AG04450 (cell line): ENCODE data around the gene LCE1D. TPM values are rescaled to one million over a fixed set of nuclear protein-coding genes. Genes with fewer than 3 reads are reported as not detected.

Experiments used
- CTCF ChIA-PET: fragments of 300-600, 350-600 bp; formaldehyde crosslinking; extraction: SDS; loops from one replicate; lab custom pipeline; 2022; ENCODE audit warnings: antibody characterized with exemption, inconsistent platforms; lab: Charles Lee
- POLR2A ChIA-PET: fragments of 350-600 bp; formaldehyde crosslinking; extraction: SDS; loops from one replicate; lab custom pipeline; 2021; ENCODE audit warnings: antibody characterized with exemption, inconsistent platforms; lab: Yijun Ruan, JAX
- DNase-seq: peaks from one replicate; pipeline ENCODE4 v3.0.0-alpha.2; 2011; ENCODE audit warnings: low read depth, low spot score
- H3K27ac ChIP-seq: one replicate; pipeline ENCODE4 v1.5.1; 2012; ENCODE audit warnings: low read depth, low read length, control low read depth
- H3K27me3 ChIP-seq: one replicate; pipeline ENCODE4 v1.6.0; 2012; ENCODE audit warnings: low read length; ENCODE audit not compliant: control insufficient read depth, insufficient read depth
- H3K4me3 ChIP-seq: 2 replicates; pipeline ENCODE4 v1.5.1; 2011; ENCODE audit warnings: mild to moderate bottlenecking, low read depth, low read length, control low read depth
- H3K9me3 ChIP-seq: 2 replicates; pipeline ENCODE4 v1.5.1; 2012; ENCODE audit warnings: low read length; ENCODE audit not compliant: control insufficient read depth, insufficient read depth
- CTCF ChIP-seq: IDR thresholded peaks from 2 replicates; pipeline ENCODE4 v1.5.1; 2011; ENCODE audit warnings: low read depth, low read length, control low read depth, inconsistent platforms
- polyA plus RNA-seq: library from polyadenylated mRNA; depleted of rRNA; stranded (reverse); fragments of >200 nt; gene quantifications from 2 replicates; pipeline ENCODE4 v1.2.3, GENCODE V29; 2011

LCE1D gene
- polyA plus RNA-seq, 1 experiment, result not detected

GRCh38 chr1:152768847-152769533 lies 27.5 kb upstream of the LCE1D start:
- Histone ChIP-seq H3K4me3 (no peak overlapping the region), H3K9me3 (no peaks in the 10 kb centered on the region), H3K27ac (no peak overlapping the region), H3K27me3 (no peaks in the 10 kb centered on the region)
- TF ChIP-seq CTCF, result no peak
- ChIA-PET CTCF (interaction anchor here (0.6 kb wide), 1 partner anchor 678 kb away, joined by 7 read pairs; no protein-coding TSS in a partner anchor), POLR2A (no interaction called here)
- DNase-seq, result no peak

- ChIA-PET CTCF (no interaction called here), POLR2A (no interaction called here)
- H3K4me3 ChIP-seq, result no peak overlapping the region
- no peak for TF ChIP-seq CTCF
- peaks cover 5% of the 10 kb centered on the region for H3K9me3 ChIP-seq
- no peak for DNase-seq
- H3K27ac ChIP-seq, result no peak overlapping the region
- no peaks in the 10 kb centered on the region for H3K27me3 ChIP-seq
Measured at GRCh38 chr1:152770411-152770810, 26.1 kb upstream of the LCE1D start.

- no peak within 1 kb of the TSS for H3K4me3 ChIP-seq
- peaks cover 12% of the 10 kb centered on the region for H3K9me3 ChIP-seq
- no peaks in the 10 kb centered on the region for H3K27me3 ChIP-seq
- ChIA-PET POLR2A (no interaction called here), CTCF (no interaction called here)
- no peak for TF ChIP-seq CTCF
- H3K27ac ChIP-seq, result no peak within 1 kb of the TSS
- no peak for DNase-seq
Measured at GRCh38 chr1:152774875-152775274, 21.6 kb upstream of the LCE1D start, which contains the start of gene LCE1F. LCE1F (plus strand) TSS chr1:152775140; CDS start chr1:152776372, 1,232 bp downstream.

DNA sequence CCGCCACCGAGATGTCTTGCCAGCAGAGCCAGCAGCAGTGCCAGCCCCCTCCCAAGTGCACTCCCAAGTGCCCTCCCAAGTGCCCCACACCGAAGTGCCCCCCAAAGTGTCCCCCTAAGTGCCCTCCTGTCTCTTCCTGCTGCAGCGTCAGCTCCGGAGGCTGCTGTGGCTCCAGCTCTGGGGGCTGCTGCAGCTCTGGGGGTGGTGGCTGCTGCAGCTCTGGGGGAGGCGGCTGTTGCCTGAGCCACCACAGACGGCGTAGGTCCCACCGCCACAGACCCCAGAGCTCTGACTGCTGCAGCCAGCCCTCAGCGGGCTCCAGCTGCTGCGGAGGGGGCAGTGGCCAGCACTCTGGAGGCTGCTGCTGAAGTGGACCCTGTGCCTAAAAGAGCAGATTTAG lies 20.2 kb upstream of the LCE1D start:
- TF ChIP-seq CTCF, result no peak
- Histone ChIP-seq H3K9me3 (peaks cover 12% of the 10 kb centered on the region), H3K27me3 (no peaks in the 10 kb centered on the region), H3K27ac (no peak overlapping the region), H3K4me3 (no peak overlapping the region)
- DNase-seq, result no peak
- CTCF ChIA-PET, result no interaction called here
- POLR2A ChIA-PET, result no interaction called here

- peaks cover 12% of the 10 kb centered on the region for H3K9me3 ChIP-seq
- H3K27me3 ChIP-seq, result no peaks in the 10 kb centered on the region
- ChIA-PET POLR2A (no interaction called here), CTCF (no interaction called here)
- DNase-seq, result no peak
- H3K27ac ChIP-seq, result no peak overlapping the region
- no peak overlapping the region for H3K4me3 ChIP-seq
- no peak for TF ChIP-seq CTCF
Measured at GRCh38 chr1:152777510-152778137, 18.9 kb upstream of the LCE1D start.
